K562 (cell line): ENCODE measurements around the gene NRARP. TPM values are rescaled to one million over a fixed set of nuclear protein-coding genes. Genes with fewer than 3 reads are reported as not detected.

Experiments
- ATAC-seq: fragments of 200-7000 bp; cut with Tn5 transposase; 3 replicates; pipeline ENCODE4 v1.9.1; 2020; ENCODE audit warnings: moderate library complexity
- BruUV-seq: library from RNA; stranded (reverse); fragments of 400-500 nt; replicated peaks from 2 replicates; lab custom pipeline; 2021; lab: Mats Ljungman, UMichigan
- CTCF ChIA-PET: fragments of 300-600 bp; formaldehyde crosslinking; extraction: SDS; loops from one replicate; lab custom pipeline; 2021; ENCODE audit warnings: low intra/inter-chr PET ratio; lab: Yijun Ruan, JAX
- POLR2A ChIA-PET: fragments of 300-600, 350-650 bp; sonication (Branson Sonifier 250); formaldehyde crosslinking; extraction: SDS; loops from one replicate; lab custom pipeline; 2021; ENCODE audit warnings: antibody characterized with exemption, inconsistent platforms; lab: Yijun Ruan, JAX
- DNase-seq, 4 experiments: peaks; one replicate each; pipeline versions ENCODE4 v3.0.0 to v3.0.0-alpha.2; 2011 to 2018; ENCODE audit warnings: low spot score in 3 of 4, mixed read lengths in 3 of 4; ENCODE audit errors: extremely low read depth in 1 of 4
- FAIRE-seq: peaks from 2 replicates; lab custom pipeline; 2011; peaks lifted over from hg19 to GRCh38; lab: Jason Lieb, UNC
- H2AFZ ChIP-seq: 2 replicates; pipeline ENCODE4 v1.6.0; 2011; ENCODE audit warnings: low read depth, low read length, control low read depth, inconsistent platforms
- H3K27ac ChIP-seq: fragments of 200-600 bp; 3 replicates; pipeline ENCODE4 v1.8.0; 2011; ENCODE audit warnings: low read depth, mild to moderate bottlenecking, control low read depth, inconsistent platforms, low read length, moderate library complexity, mixed read lengths; ENCODE audit errors: extremely low read depth
- H3K27me3 ChIP-seq, 2 experiments: fragments of 300-600 bp in 1 of 2; 2 replicates in 1 of 2; 3 replicates in 1 of 2; pipeline versions ENCODE4 v1.6.0 to v1.8.0; 2011; ENCODE audit warnings: inconsistent platforms in 2 of 2, low read length in 2 of 2, mild to moderate bottlenecking in 1 of 2, mixed read lengths in 1 of 2, moderate library complexity in 1 of 2; ENCODE audit not compliant: control insufficient read depth in 2 of 2, insufficient read depth in 2 of 2
- H3K36me3 ChIP-seq: fragments of 300-600 bp; 3 replicates; pipeline ENCODE4 v1.8.0; 2011; ENCODE audit warnings: mild to moderate bottlenecking, low read length, inconsistent platforms; ENCODE audit not compliant: control insufficient read depth, insufficient read depth
- H3K4me1 ChIP-seq, 2 experiments: fragments of 200-600 bp in 1 of 2; replicated peaks in 1 of 2; 2 replicates in 1 of 2; 3 replicates in 1 of 2; pipeline versions ENCODE4 v1.5.1 to v1.8.0; 2011; ENCODE audit warnings: inconsistent platforms in 2 of 2, low read length in 2 of 2, mild to moderate bottlenecking in 1 of 2, mixed read lengths in 1 of 2, moderate library complexity in 1 of 2; ENCODE audit not compliant: control insufficient read depth in 2 of 2, insufficient read depth in 2 of 2
- H3K4me2 ChIP-seq: 2 replicates; pipeline ENCODE4 v1.6.1; 2011; ENCODE audit warnings: low read length, control low read depth, inconsistent platforms, mixed read lengths; ENCODE audit not compliant: insufficient read depth
- H3K4me3 ChIP-seq: fragments of 200-600 bp; sonication (generic), shearing (Covaris generic); 2 replicates; pipeline ENCODE4 v1.5.1; 2016; ENCODE audit warnings: control low read depth, inconsistent platforms
- H3K79me2 ChIP-seq: fragments of 200-600 bp; 3 replicates; pipeline ENCODE4 v1.8.0; 2011; ENCODE audit warnings: low read length, inconsistent platforms; ENCODE audit not compliant: control insufficient read depth, insufficient read depth
- H3K9ac ChIP-seq, 2 experiments: 2 replicates each; pipeline versions ENCODE4 v1.6.0 to v1.6.1; 2011; ENCODE audit warnings: low read depth in 2 of 2, low read length in 2 of 2, control low read depth in 1 of 2, inconsistent platforms in 1 of 2, mild to moderate bottlenecking in 1 of 2, mixed read lengths in 1 of 2; ENCODE audit not compliant: insufficient read depth in 1 of 2
- H3K9me1 ChIP-seq: one replicate; pipeline ENCODE4 v1.6.0; 2011; ENCODE audit warnings: inconsistent platforms, mild to moderate bottlenecking, low read length, moderate library complexity; ENCODE audit not compliant: control insufficient read depth, insufficient read depth
- H3K9me3 ChIP-seq: replicated peaks from 2 replicates; pipeline ENCODE4 v1.5.1; 2011; ENCODE audit warnings: low read depth, low read length, inconsistent platforms; ENCODE audit not compliant: control insufficient read depth, insufficient read depth
- H4K20me1 ChIP-seq: replicated peaks from 2 replicates; pipeline ENCODE4 v1.6.1; 2011; ENCODE audit warnings: low read length, inconsistent platforms, mixed read lengths; ENCODE audit not compliant: control insufficient read depth, insufficient read depth
- CBFA2T3 ChIP-seq: fragments of 450-650 bp; IDR thresholded peaks from 2 replicates; pipeline ENCODE4 v1.6.1; 2017
- CSDE1 ChIP-seq, 2 experiments: fragments of 450-650 bp; IDR thresholded peaks; 2 replicates each; pipeline ENCODE4 v1.6.1; 2016; ENCODE audit warnings: mild to moderate bottlenecking in 1 of 2
- E2F6 ChIP-seq, 2 experiments: IDR thresholded peaks; 2 replicates each; pipeline ENCODE4 v1.6.1; 2011; ENCODE audit warnings: borderline replicate concordance in 1 of 2, control low read depth in 1 of 2, low read depth in 1 of 2, low read length in 1 of 2, mild to moderate bottlenecking in 1 of 2, mixed read lengths in 1 of 2, moderate library complexity in 1 of 2; ENCODE audit not compliant: insufficient read depth in 1 of 2, insufficient read length in 1 of 2, poor library complexity in 1 of 2, severe bottlenecking in 1 of 2; ENCODE audit errors: extremely low read depth in 1 of 2
- EGR1 ChIP-seq: fragments of 450-650 bp; conservative IDR thresholded peaks from 2 replicates; pipeline ENCODE4 v1.6.1; 2017; ENCODE audit warnings: mild to moderate bottlenecking
- FOS ChIP-seq: IDR thresholded peaks from 3 replicates; pipeline ENCODE4 v1.6.1; 2011; ENCODE audit not compliant: insufficient read length; ENCODE audit errors: extremely low read depth
- PCBP2 ChIP-seq: fragments of 200-400 bp; formaldehyde crosslinking; IDR thresholded peaks from 2 replicates; pipeline ENCODE4 v1.6.1; 2018; ENCODE audit warnings: low read length, low read depth, mild to moderate bottlenecking, moderate library complexity; ENCODE audit not compliant: poor library complexity, severe bottlenecking
- PKNOX1 ChIP-seq: fragments of 450-650 bp; IDR thresholded peaks from 2 replicates; pipeline ENCODE4 v1.6.1; 2016
- U2AF2 ChIP-seq: fragments of 200-400 bp; formaldehyde crosslinking; optimal IDR thresholded peaks from 2 replicates; pipeline ENCODE3; 2017; ENCODE audit warnings: low read depth, mild to moderate bottlenecking, low read length
- ZBED1 ChIP-seq: IDR thresholded peaks from 2 replicates; pipeline ENCODE4 v1.6.1; 2014
- ZBTB5 ChIP-seq: fragments of 450-650 bp; IDR thresholded peaks from 2 replicates; pipeline ENCODE4 v1.6.1; 2017; ENCODE audit warnings: antibody characterized with exemption
- ZNF146 ChIP-seq: IDR thresholded peaks from one replicate; pipeline ENCODE4 v1.6.1; 2018; ENCODE audit warnings: missing compliant biosample characterization; ENCODE audit not compliant: unreplicated experiment
- ZNF583 ChIP-seq: fragments of 250-450 bp; sonication (Bioruptor Pico); IDR thresholded peaks from 2 replicates; pipeline ENCODE4 v1.4.0; 2020
- WGBS: fragments of 100-300 bp; shearing (Covaris generic); methylation state at CpG from one replicate; pipeline ENCODE4 v1.1.6; 2016; ENCODE audit warnings: low coverage, mixed read lengths; ENCODE audit not compliant: insufficient coverage; ENCODE audit errors: missing lambda C conversion rate; 5-methylcytosine and 5-hydroxymethylcytosine counted together
- in situ Hi-C: fragments of 300-500 bp; cut with MboI; formaldehyde crosslinking; loops from 4 replicates; pipeline ENCODE4 v1.15.0; 2018; ENCODE audit warnings: inconsistent platforms, mixed read lengths
- intact Hi-C: fragments of 100-400 bp; cut with micrococcal nuclease; formaldehyde crosslinking; loops from 2 replicates; pipeline ENCODE4 v1.14.2; 2022
- polyA plus RNA-seq, 8 experiments: library from polyadenylated mRNA; depleted of rRNA in 4 of 8; stranded (reverse) in 5 of 8; unstranded in 3 of 8; fragments of >200 nt; fragmentation: Nextera tagmentation in 2 of 8; fragmentation: Illumina TruSeq in 1 of 8; extraction: Ambion mirVana in 2 of 8; extraction: Trizol in 1 of 8; gene quantifications; 2 replicates each; pipeline versions ENCODE4 v1.2.1 to v1.2.3, GENCODE V29; 2011 to 2014; ENCODE audit warnings: inconsistent platforms in 1 of 8, missing spikeins in 1 of 8
- total RNA-seq, 7 experiments: library from RNA; depleted of rRNA in 6 of 7; stranded (reverse); fragments of >200 nt in 6 of 7; fragmentation: Illumina TruSeq in 2 of 7; extraction: Trizol in 2 of 7; gene quantifications; 2 replicates each; pipeline versions ENCODE4 v1.2.1 to v1.2.3, GENCODE V29; 2011 to 2021; ENCODE audit warnings: low replicate concordance in 1 of 7

NRARP gene
- total and polyA plus RNA-seq, 9 of the 15 experiments (the other 6 are each of a cell fraction or from before 2014, with no cell fraction given) = 2.0 to 24.5 (median 7.2) TPM; not detected in 2

GRCh38 chr9:137252555-137253506 is 49.2 kb downstream of the NRARP start:
- peak overlapping the region in 1 of 2 experiments; percentile 95; a peak in 2 of 4 replicates for H3K9ac ChIP-seq

More at GRCh38 chr9:137252555-137253506, 49.2 kb downstream of the NRARP start:
- POLR2A ChIA-PET = interaction anchor here (0.6 to 8.3 kb wide), 4 partner anchors 10 to 123 kb away, joined by 3 to 221 read pairs (median 4); partner anchors contain the start of gene TUBB4B
- H3K79me2 ChIP-seq = peaks cover 33% of the 10 kb centered on the region
- H3K4me1 ChIP-seq = peaks cover 13 to 70% of the 10 kb centered on the region in 2 experiments
- BruUV-seq = no TSS peak
- H3K27me3 ChIP-seq = no peaks in the 10 kb centered on the region
- no peaks in the 10 kb centered on the region; the same call in 1 of the 2 replicates for H4K20me1 ChIP-seq
- no peak overlapping the region for H3K4me3 ChIP-seq
- in situ Hi-C loops = no loop called here
- peaks cover 14% of the 10 kb centered on the region for H3K36me3 ChIP-seq
- intact Hi-C loops = no loop called here
- TF ChIP-seq E2F6 (IDR thresholded peaks at IDR 0.05; ENCODE audit: borderline replicate concordance in 1 of 2, extremely low read depth in 1 of 2, insufficient read depth in 1 of 2, insufficient read length in 1 of 2, low read depth in 1 of 2, low read length in 1 of 2, poor library complexity in 1 of 2, severe bottlenecking in 1 of 2) (peak in 1 of 2 experiments; percentile 10), CSDE1 (IDR thresholded peaks at IDR 0.05) (no peak), ZBED1 (no peak), FOS (no peak), ZBTB5 (no peak), ZNF146 (CRISPR knock-in tag) (no peak), PKNOX1 (peak; percentile 85), PCBP2 (no peak), CBFA2T3 (no peak), ZNF583 (CRISPR knock-in tag) (no peak), U2AF2 (no peak), EGR1 (0 out of 2 replicates have a peak, but pooled peaks have one; percentile 22)
- H3K27ac ChIP-seq = no peak overlapping the region
- H2AFZ ChIP-seq = no peak overlapping the region
- 0 out of 2 replicates have a peak overlapping the region, but pooled peaks have one; percentile 97 for H3K4me2 ChIP-seq
- peak; percentile 48 to 56 (median 52) for DNase-seq
- H3K9me3 ChIP-seq = no peaks in the 10 kb centered on the region
- H3K9me1 ChIP-seq = no peaks in the 10 kb centered on the region
- ATAC-seq = peak; percentile 44
- WGBS = 82% methylated on average over 28 of the region's 35 CpGs
- no peak for FAIRE-seq
- CTCF ChIA-PET = no interaction called here
